Erythroblast (primary cell): ENCODE measurements around the gene PARM1.

Source experiments
- GATA1 ChIP-seq: IDR thresholded peaks from 2 replicates; pipeline ENCODE4 v1.6.1; 2011; ENCODE audit warnings: low read depth, mild to moderate bottlenecking, control low read depth, low read length, moderate library complexity
- POLR2A ChIP-seq: IDR thresholded peaks from 2 replicates; pipeline ENCODE4 v1.6.1; 2011; ENCODE audit warnings: mild to moderate bottlenecking, low read length

DNA sequence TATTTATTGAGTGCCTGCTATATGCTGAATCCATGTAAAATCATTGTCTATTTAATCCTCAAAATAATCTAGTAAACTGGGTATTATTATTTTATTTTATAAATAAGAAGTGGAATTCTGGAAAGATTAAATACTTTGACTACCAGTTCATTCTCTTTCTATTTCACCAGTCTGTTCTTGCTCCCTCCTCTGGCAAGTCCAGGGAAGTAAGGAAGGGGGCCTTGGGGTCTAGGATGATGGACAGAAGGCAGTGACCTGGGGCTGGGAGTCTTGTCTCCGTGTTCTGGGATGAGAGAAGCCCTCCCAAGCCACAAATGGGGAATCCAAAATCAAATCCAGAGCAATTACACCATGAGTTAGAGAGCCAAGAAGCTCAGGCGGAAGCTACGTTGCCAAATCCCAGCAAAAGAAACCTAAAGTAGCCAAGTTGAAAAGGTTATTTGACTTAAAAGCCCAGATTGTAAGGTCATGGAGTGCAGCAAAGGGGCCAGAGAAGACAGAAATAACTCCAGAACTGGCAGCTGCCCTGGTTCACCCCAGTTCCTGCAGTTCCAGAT, 28.3 kb upstream of the PARM1 start:
- TF ChIP-seq POLR2A (no peak), GATA1 (no peak)
